Neutrophil (primary cell): Measurements from ENCODE around the gene BRINP3.

ENCODE experiments used
- H3K27ac ChIP-seq: fragments of 200-600 bp; sonication (generic); 2 replicates; pipeline ENCODE4 v1.5.1; 2016; ENCODE audit warnings: mild to moderate bottlenecking, moderate library complexity
- H3K27me3 ChIP-seq: fragments of 200-600 bp; sonication (generic); 2 replicates; pipeline ENCODE4 v1.6.0; 2016; ENCODE audit warnings: mild to moderate bottlenecking
- H3K36me3 ChIP-seq: fragments of 200-600 bp; sonication (generic); 2 replicates; pipeline ENCODE4 v1.5.1; 2017
- H3K4me1 ChIP-seq, 2 experiments: fragments of 200-600 bp in 1 of 2; sonication (generic) in 1 of 2; 1 replicate in 1 of 2; 2 replicates in 1 of 2; pipeline versions ENCODE4 v1.5.1 to v1.6.1; 2013 to 2016; ENCODE audit warnings: low read depth in 1 of 2, low read length in 1 of 2, mild to moderate bottlenecking in 1 of 2, moderate library complexity in 1 of 2; ENCODE audit not compliant: control insufficient read depth in 1 of 2, insufficient read depth in 1 of 2
- H3K4me3 ChIP-seq, 2 experiments: fragments of 200-600 bp in 1 of 2; sonication (generic) in 1 of 2; 1 replicate in 1 of 2; 2 replicates in 1 of 2; pipeline ENCODE4 v1.5.1; 2013 to 2016; ENCODE audit warnings: low read depth in 1 of 2, low read length in 1 of 2, mild to moderate bottlenecking in 1 of 2, moderate library complexity in 1 of 2
- H3K9me3 ChIP-seq: fragments of 200-600 bp; sonication (generic); 2 replicates; pipeline ENCODE4 v1.5.1; 2016
- CTCF ChIP-seq: fragments of 200-600 bp; sonication (generic); IDR thresholded peaks from 2 replicates; pipeline ENCODE4 v1.5.1; 2016; ENCODE audit warnings: antibody characterized with exemption

Gene BRINP3

GRCh38 chr1:190478149-190479049, 735 bp upstream of the BRINP3 start:
- Histone ChIP-seq H3K27me3 (peaks cover 67% of the 10 kb centered on the region), H3K4me1 (no peaks in the 10 kb centered on the region), H3K9me3 (no peaks in the 10 kb centered on the region), H3K27ac (no peak overlapping the region), H3K4me3 (no peak overlapping the region), H3K36me3 (no peaks in the 10 kb centered on the region)
- no peak for TF ChIP-seq CTCF

GRCh38 chr1:190476806-190477205, 858 bp downstream of the BRINP3 start:
- no peak for TF ChIP-seq CTCF
- H3K4me1 ChIP-seq, result no peaks in the 10 kb centered on the region

GRCh38 chr1:190476321-190476720, 1.3 kb downstream of the BRINP3 start:
- no peaks in the 10 kb centered on the region for H3K36me3 ChIP-seq
- H3K27me3 ChIP-seq, result peaks cover 67% of the 10 kb centered on the region
- no peak overlapping the region for H3K27ac ChIP-seq
- no peaks in the 10 kb centered on the region for H3K4me1 ChIP-seq
- no peak for TF ChIP-seq CTCF
- H3K9me3 ChIP-seq, result no peaks in the 10 kb centered on the region
- no peak overlapping the region for H3K4me3 ChIP-seq

More at GRCh38 chr1:190476806-190477205, 858 bp downstream of the BRINP3 start:
- no peak overlapping the region for H3K4me3 ChIP-seq
- peaks cover 67% of the 10 kb centered on the region for H3K27me3 ChIP-seq
- no peaks in the 10 kb centered on the region for H3K36me3 ChIP-seq
- no peaks in the 10 kb centered on the region for H3K9me3 ChIP-seq
- H3K27ac ChIP-seq, result no peak overlapping the region

- Histone ChIP-seq H3K27me3 (peaks cover 67% of the 10 kb centered on the region), H3K27ac (no peak overlapping the region), H3K9me3 (no peaks in the 10 kb centered on the region), H3K36me3 (no peaks in the 10 kb centered on the region), H3K4me1 (no peaks in the 10 kb centered on the region), H3K4me3 (no peak overlapping the region)
- TF ChIP-seq CTCF, result no peak
Observed at GRCh38 chr1:190475421-190476141, 2.1 kb downstream of the BRINP3 start.

GRCh38 chr1:190474650-190475211, 2.9 kb downstream of the BRINP3 start:
- no peak overlapping the region for H3K4me3 ChIP-seq

More at GRCh38 chr1:190474650-190475211, 2.9 kb downstream of the BRINP3 start:
- no peak overlapping the region for H3K27ac ChIP-seq
- no peak for TF ChIP-seq CTCF
- H3K36me3 ChIP-seq, result no peaks in the 10 kb centered on the region
- peaks cover 61% of the 10 kb centered on the region for H3K27me3 ChIP-seq
- no peaks in the 10 kb centered on the region for H3K9me3 ChIP-seq
- H3K4me1 ChIP-seq, result no peaks in the 10 kb centered on the region
